HG03442 (cell line): ENCODE data around the gene PLXNA2.

Source experiments
- ATAC-seq: cut with Tn5 transposase; IDR thresholded peaks from one replicate; pipeline ENCODE4 v1.9.1; 2021; ENCODE audit warnings: mild to moderate bottlenecking, moderate library complexity; ENCODE audit not compliant: unreplicated experiment

Gene PLXNA2

DNA sequence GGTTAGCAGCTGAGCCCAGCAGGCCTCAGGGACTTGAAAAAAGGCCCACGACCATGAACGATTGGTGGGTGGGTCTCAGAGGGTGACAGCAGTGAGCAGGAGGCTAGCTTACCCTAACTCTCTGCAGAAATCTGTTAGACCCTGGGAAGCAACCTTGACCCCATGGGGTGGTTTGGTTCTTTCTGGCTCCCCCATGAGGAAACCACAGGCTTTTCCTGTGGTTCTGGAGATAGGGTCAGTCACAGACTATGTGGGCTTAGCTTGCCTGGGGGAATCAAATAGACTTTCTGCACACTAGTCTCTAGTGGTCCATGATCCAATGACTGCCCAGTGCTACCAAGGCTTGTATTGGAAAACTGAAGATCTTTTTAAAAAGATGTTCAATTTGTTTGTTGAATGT lies 118.1 kb downstream of the PLXNA2 start:
- ATAC-seq = no peak

DNA sequence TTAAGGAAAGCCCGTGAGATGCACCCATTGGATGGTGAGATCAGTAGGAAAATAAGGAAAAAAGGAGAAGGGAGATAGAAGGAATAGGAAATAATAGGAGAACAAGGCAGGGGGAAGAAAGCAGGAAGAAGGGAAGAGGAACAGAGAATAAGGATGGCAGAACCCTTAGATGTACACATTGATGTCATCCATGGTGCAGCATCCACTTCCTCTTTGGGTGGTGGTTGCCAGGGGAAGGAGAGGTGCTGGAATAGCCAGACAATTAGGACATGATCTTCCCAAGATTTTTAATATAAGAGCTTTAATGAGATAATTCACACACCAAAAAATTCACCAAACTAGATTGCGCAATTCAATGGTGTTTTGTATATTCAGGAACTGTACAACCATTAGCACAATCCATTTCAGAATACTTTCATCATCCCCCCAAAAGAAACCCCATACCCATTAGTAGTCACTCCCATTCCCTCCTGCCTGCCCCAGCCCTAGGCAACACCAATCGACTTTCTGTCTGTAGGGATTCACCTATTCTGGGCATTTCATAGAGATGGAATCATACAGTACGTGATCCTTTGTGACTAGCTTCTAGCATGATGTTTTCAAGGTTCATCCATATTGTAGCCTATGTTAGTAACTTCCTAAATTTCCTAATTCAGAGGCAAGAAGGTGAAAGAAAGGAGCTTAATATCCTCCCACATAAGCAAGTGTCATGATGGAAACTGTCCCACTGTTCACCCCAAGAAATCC lies 121.4 kb downstream of the PLXNA2 start:
- ATAC-seq = no peak

DNA sequence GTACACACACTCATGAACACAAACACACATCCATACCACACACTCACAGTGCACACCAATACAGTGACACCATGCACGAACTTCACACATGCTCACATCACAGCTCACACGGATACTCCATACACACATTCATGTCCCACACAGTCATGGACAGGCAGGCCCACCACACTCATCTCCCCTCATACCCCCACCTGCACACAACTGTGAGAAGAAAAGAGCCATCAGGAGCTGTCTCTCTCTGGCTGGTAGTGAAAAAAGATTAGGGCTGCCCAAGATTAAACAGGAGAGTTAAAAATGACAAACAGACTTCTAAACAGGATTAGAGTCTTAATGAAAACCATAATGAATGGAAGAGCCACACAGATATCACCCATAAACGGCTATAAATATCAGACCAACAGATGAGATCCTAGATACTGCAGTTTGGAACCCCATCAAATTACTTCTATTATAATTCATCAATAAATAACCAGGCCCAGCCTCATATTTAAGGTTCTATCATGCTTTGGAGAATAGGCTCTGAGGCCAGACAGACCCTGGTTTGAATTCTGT lies 122.3 kb downstream of the PLXNA2 start:
- ATAC-seq = no peak

DNA sequence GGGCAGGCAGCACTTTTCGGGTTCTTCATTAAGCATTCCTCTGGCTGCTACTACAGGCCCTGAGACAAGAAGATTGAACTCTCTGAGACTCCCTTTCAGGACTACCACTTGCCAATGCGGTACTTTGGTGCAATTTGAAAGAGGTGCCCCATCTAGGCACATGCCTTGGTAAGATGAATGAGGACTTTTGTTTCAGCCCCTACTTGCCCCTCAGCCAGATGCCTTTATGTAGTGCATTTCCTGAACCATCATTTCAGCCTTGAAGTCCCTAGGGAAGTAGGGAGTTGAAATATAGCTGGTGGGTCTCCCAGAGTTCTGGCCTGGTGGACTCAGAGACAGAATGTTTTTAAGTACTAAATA lies 123.8 kb downstream of the PLXNA2 start:
- ATAC-seq = no peak

DNA sequence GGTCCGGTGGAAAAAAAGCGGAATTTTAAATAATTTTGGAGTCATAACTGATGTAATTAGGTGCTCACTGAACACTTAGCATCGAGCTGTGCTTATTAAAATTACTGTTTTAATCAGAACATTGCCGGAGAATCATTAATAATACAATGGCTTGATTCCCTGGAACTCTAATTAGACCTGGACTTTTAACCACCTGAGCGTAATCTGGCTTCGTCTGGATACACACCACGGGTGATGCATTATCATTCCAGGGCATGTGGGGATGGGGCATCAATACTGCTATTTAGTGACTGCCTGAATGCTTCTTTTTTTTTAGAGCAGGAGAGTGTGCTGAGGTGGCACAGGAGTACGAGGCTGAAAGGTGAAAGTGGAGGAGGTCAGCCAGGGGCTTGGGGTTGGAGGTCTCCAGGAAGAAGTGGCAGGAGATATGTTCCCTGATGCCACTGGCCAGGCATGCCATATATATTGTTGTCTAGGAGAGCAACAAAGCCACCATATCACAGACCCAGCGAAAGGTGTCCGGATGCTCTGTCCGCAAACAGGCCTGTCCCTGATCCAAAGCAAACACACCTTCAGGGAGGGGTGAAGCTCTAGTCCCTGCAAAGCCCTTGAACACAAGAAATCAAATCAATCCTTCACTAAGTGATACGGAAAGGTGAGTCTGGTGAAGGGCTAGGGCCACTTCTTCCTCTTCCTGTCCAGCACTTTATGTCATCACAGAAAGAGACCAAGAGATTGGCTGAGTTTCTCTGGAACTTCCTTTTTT lies 125.2 kb downstream of the PLXNA2 start:
- no peak for ATAC-seq

DNA sequence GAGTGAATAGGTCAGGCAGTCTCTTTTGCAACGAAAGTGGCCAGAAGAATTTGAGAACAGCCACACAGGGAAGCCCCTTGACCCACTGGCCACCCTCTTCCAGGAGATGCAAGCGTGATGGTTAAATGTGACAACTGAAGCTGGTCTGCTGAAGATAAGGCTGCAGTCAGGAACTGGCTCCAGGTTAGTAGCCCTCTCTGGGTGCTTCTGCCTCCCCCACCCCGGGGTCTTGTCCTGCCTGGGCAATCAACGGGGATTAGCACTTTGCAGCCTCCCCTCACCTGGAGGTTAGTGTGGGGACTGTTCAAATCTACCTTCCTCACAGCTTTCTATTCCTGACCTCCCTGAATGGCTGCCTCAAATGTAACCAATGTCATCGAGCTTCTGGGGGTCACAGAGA lies 125.9 kb downstream of the PLXNA2 start:
- ATAC-seq = no peak

DNA sequence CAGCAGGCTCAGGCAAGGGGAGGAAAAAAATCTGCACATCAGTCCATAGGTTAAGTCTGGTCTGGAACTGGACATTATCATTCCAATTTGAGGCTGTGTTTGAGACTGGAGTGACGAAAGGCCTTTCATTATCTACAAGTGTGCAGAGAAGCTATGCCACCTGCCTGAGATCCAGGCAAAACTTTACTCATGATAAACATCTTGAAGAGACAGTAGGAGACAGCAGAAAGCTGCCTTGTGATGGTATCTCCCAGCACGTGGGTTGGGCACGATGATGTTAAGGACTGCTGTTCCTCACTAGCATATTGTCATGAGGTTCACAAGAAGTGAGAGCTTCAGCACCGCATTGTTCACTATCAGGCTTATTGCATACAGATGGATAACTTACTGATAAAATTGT lies 126.4 kb downstream of the PLXNA2 start:
- ATAC-seq = no peak

DNA sequence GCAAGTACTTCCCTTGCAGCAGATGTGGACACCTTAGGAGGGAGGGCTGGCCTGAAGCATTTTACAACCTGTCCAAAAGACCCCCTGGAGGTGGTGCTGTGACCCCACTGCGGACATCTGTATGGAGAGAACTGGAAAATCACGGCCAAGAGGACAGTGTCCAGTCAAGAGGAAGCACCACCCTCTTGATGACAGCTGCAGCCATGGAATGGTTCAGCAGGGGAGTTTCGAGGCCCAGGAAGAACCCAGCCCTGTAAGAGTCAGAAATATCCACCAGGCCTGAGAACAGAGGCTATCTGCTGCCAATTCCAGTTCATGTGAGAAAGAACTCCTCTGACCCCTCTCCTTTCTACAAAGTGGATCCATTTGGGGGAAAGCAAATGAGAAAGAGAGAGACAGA lies 126.8 kb downstream of the PLXNA2 start:
- no peak for ATAC-seq

DNA sequence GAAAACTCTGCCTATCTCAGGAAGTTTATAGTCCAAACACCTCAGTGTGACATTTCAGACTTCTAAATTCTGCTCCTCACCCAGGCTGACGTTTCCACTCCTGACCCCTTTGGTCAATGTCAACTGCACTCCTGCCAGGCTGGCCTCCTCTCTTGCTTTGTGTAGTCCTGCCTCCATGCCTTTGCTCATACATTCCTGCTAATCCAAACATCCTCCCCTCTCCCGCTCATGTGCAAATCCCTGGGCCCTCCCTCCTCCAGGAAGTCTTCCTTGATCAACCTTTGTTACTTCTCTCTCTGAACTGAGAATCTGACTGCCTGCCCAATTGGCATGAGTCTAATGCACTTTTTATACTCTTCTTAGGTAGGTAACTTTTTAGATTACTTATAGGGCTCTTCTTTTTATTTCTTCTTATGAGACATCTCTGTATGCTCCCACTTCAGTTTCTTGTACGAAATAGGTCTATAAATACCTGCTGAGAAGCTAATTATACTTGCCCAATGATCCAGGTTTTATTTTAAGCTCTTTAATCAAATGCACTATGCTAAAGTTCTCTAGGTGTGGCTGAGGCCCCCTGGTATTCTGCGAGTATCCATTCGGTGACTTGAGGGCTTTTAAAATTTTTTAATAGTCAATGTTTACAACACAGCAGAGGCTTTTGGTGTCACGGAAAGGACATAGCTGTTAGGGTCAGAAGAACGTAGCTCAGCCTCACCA lies 128.1 kb downstream of the PLXNA2 start:
- no peak for ATAC-seq

DNA sequence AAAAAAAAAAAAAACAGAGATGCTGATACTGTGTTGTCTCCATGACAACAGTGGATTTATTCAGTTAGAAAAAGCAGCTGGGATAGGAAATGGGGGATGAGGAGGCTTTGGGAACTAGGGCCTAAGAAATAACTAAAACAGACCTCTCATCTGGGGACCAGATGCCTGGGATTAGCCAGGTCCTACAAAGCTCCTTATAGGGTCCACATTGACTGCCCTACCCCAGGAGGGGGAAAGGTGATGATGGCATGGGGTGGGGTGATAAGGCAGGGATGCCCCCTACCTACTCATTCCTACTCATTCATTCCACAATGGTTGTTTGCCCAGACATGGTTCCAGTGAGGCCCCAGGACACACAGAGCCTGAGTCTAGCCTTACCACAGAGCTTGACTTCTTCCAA lies 131.2 kb downstream of the PLXNA2 start:
- no peak for ATAC-seq

DNA sequence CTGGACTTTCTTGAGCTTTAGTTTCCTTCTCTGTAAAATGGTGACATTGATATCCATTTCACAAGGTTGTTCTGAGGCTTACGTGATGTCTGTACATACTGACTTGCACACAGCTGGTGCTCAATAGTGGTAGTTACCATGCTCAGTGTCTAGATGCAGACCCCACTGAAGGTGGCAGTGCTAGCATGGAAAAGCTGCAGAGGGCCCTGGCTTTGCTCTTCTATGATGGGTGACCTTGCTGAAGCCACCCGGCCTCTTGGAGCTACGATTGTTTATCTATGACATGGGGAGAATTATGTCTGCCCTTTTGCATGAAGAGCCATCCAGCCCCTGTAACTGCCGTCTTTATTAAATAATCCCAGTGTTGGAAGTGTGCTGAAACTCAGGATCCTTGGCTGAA lies 131.8 kb downstream of the PLXNA2 start:
- ATAC-seq = no peak

DNA sequence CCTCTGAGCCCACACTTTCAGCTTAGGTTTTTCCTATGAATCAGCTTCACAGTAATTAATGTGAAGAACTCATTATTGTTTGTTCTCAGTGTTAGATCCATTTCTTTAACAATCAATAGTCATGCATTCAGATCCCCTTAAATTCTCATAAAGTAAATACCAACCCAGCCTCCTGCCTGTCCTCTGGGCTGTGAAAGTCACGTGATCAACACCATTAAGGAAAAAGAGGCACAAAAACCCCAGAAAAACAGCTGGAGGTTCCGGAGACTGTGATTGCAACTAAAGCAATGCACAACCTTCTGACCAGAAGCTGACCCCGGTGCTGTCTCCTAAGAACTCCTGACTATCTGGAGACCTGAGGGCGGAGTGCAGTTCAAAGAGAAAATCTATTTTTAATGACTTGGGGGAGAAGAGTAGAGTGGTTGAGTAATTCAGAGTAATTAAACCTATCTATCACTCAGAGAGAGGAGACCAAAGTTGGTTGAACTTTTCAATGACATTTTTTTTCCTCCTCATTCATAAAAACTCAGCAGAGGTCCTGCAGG lies 132.5 kb downstream of the PLXNA2 start:
- ATAC-seq = no peak

DNA sequence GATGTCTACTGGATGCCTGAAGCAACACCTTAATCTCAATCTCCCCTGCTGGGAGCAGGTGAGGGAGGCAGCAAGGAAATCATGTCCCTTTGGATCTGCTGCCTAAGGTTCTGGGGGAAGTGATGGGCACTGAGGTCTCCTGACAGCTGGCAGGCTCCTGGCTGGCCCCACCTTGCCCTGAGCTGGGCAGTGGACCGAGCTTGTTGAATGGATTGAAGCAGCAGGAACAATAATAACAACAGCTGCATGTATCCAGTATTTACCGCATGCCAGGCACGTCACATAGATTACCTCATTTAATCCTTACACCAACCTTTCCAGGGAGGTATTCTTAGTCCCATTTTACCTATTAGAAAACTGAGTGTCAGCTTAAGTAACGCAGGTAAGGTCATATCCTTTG lies 133.9 kb downstream of the PLXNA2 start:
- ATAC-seq = no peak

DNA sequence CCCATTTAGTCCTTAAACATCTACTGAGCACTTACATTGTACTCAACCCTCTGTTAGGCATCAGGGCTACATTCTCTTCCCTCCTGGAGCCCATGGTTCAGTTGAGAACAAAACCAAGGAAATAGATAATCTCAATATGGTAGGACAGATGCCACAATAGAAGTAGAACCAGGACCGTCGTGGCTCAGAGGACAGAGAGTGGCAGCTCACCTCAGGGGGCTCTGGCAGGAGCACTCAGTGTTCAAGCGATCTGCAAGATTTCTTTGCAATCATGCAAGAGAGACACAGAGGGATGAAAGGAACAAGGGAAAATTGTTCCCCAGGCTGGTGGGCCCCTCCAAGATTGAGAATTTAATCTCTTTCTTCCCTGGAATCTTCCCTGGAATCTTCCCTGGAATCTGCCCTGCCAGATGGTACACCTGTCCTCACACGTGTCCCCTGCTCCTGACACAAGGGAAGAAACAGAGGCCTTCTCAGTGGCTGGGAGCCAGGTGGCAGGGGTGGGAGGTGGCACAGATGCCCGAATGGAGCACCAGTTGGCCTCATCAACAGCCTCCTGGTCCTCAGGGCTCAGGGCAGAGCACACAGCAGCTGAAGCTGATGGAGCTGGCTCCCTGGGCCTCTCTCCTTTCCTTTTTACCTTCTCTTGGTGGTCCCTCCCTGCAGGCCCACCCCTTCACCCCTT lies 135.4 kb downstream of the PLXNA2 start:
- ATAC-seq = no peak

DNA sequence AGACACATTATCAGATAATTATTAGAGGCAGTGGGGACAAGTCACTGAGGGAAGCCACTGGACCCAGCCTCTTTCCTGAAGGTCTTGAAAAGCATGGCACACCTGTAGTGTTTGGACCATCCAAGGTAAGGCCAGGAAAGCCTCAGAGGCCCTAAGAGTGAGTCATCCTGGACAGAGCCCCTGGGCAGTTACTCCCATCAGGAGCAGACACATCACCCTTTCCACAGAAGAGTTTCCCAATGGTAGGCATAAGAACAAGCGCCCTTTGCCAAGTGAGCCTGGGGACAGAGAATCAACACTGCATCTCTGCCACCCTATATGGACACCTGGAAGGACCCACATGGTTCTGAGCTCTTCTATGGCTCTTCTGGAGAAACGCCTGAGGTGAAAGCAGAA lies 136.0 kb downstream of the PLXNA2 start:
- no peak for ATAC-seq

DNA sequence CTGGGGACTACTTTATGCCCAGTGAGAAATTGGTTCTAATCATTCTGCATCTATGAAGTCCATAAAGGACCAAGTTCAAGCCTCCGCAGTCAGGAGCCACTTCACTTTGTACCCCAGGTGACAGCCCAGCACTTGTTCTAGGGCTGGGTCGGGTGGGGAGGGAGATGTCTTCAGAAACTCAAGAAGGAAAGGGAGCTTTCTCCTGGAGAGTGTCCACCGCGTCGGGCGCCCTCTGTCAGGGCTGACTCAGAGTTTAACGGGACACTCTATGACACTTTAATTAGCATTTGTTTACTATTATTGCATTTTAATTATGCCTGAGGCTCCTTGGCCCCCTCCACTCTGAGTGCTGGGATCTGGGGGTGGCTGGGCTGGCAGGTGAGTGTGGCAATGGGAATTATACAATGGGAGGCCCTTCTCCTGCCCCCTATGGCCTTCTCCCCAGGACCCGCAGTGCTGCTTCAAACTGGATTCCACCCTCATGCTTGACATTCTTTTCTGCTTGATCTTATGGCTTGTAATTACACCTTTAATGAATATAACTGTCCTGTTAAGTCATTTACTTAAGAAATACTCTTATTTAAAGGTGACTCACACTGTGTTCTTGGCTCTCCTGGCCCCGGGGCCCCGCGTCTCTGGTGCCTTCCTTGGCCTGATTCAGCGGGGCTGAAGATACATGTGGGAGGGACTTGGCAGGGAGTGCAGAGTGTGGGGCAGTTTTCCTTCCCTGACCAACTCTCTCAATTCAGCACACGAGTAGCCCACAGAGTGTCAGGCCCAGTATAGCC lies 136.6 kb downstream of the PLXNA2 start:
- ATAC-seq = no peak

DNA sequence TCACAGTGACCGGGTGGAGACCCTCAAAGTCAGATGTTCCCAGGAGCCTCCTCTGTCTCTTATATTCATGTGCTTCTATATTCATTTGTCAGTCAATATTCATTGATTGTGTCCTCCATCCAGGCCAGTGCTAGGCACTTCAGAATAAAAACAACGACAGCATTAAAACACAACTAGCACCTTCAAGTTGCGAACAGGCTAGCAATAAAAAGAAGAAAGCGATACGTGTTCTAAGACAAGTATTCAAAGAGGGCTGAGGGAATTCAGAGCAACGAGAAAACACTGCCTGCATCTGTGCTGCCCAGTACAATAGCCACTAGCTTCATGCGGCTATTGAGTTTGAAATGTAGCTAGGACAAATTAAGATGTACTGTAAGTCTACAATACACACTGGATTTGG lies 138.0 kb downstream of the PLXNA2 start:
- ATAC-seq = no peak

DNA sequence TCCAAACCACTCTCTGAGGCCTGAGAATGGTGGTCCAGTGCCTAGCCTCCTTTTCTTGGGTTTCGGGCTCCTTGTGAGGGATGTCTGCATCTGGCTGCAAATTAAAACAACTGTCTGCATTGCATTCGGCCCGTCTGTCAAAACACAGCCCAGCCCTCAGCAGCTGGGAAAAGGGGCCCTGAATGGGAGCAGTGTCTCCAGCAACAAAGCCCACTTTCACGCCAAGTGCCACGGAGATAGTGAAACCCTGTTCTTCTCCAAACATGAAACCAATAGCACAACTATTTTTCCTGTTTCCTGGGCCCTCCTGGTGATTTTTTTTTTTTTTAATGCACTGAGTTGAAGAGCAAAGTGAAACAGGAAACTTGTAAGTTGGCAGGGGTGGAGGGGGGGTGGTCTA lies 138.4 kb downstream of the PLXNA2 start:
- ATAC-seq = no peak

DNA sequence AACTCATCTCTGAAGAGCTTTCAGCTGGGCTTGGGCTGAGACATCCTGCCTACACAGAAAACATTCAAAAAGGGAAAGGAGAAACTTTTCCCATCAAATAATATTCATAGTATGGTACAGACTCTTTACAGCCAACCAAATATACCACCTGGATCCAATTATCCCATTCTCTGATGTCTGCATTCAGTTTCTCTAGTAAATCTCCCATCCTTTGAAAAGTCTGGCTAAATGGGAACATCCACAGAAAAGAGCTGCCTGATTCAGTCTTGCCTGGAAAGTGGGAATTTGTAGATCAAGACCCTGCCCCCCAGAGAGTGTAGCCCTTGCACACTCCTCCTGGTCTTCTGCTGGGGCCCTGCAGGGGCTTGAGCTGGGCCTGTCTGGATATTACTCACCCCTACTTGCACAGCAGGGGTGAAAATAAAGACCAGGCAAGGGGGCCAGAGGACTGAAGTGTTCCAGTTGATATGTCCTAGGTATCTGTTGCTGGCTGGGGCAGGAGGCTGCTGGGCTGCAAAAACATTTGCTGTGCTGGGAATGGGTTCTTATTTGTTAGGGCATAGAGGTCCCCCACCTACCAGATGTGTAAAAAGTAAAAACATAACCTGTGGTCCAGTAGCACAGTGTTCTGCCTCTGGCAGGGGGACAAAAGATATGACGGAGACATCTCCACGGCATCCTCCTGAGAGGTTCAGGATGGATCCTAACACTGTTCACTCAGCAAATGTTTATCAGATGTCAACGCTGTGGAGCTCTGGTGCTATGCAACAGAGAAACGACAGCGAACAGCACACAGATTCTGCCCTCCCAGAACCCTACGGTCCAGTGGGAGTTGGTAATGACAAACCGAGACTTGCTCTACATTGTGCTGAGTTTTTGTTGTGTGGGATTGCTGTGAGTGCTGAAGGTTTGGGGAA lies 140.3 kb downstream of the PLXNA2 start:
- ATAC-seq = no peak
